Raji (cell line): ENCODE results near the gene CDH15.

Experiments
- POLR2A ChIP-seq: IDR thresholded peaks from 2 replicates; pipeline ENCODE4 v1.6.1; 2011; ENCODE audit warnings: low read depth, low read length, control low read depth; ENCODE audit not compliant: insufficient read depth

The CDH15 gene

DNA sequence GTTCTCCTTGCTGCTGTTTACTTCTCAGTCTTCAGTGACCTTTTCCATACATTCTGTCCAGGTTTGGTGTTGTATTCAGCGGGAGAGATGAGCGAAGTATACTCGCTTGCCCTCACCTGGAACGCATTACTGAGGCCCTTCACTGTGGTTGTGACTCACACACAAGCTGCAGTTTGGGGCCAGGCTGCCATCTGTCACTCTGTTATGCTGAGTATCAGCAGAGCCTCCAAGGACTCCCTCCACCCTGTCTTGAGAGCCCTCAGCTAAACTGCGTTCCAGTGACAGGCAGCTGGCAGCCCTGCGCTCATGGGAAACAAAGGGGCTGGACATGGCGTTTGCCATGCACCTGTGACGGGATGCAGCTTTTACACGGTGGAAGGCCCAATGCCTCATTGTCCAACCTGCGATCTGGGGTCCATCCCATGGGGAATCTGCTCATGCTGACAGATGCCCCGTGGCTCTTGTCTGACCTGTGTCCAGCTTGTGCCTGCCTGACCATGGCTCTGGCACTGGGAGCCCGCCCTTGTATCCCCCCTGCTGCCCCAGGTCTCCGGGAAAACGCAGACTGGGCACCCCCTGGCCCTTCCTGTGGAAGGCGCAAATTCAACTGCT lies 39.5 kb downstream of the CDH15 start:
- TF ChIP-seq POLR2A = no peak

GRCh38 chr16:89216315-89217137 lies 45.0 kb downstream of the CDH15 start:
- TF ChIP-seq POLR2A = 0 out of 2 replicates have a peak, but pooled peaks have one; percentile 22

DNA sequence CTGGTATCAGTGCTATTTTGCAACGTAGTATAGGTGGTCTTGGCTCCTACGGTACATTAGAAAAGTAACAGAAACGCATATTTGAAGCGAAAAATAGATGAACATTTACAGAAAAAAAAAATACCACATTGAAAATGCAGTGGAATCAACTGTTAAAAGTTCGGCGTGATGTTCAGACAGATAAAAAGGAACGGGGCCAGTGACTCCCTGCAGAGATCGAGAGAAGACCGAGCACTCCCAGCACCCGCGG lies 45.5 kb downstream of the CDH15 start:
- no peak for TF ChIP-seq POLR2A

DNA sequence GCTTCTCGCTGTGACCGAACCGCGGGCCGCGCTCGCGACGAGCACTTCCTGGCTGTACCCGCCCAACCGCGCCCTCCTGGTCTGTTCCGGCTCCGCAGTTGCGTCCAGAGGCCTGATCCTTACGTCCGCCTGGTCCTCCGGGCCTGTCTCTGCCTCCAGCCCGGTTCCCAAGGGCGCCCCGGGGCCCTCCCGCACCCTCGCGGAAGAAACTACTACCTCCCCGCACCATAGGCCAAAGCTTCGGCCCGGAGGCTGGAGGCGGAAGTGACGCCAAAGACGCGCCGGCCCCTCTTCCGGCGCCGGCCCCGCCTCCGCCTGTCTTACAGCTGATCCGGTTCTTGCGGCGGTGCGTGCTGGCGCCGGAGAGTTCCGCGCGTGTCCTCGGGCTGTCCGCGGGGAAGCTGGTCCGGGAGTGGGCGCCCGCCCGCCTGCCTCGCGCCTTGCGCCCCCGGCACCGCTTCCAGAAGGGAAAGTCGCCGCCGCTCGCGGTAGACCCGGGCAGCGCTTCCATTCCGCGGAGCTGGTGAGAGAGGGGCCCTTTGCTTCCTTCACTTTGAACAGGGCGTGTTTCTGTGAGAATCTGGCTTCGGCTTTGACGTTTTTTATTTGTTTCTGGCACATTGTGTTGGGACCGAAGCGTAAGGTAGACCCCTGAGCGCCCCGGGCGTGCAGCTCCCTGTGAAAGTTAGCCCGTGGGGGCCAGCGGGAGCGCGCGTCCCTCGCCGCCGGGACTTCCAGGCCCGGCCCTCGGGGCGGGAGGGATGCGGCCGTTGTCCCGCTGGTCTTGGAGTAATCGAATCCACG lies 46.0 kb downstream of the CDH15 start, which contains the start of gene ZNF778:
TSS of gene ZNF778 (plus strand) at position 316 of the 804 bp plus-strand sequence. CDS start 3,425 bp downstream, outside the sequence.
- peak; percentile 83 for TF ChIP-seq POLR2A

DNA sequence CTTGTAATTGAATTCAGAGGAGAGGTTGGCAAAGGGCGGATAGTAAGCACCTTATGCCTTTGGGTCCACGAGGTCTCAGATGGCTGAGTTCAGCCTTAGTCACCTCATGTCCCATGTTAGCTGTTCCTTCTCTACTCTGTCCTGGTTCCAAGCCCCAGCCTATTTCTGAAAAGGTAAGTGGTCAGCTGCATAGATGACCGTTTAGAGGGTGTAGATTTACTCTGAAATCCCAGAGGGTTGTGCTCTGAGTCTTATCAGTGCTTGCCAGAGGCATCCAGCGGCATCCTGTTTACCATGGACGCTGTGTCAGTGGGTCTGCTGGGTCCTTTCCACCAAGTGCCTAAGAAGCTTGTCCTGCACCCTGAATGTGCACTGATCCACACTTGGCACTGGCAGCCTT lies 47.8 kb downstream of the CDH15 start:
- TF ChIP-seq POLR2A = no peak

- TF ChIP-seq POLR2A = no peak
Observed at GRCh38 chr16:89221604-89222003, 50.1 kb downstream of the CDH15 start.

GRCh38 chr16:89222931-89223330 lies 51.4 kb downstream of the CDH15 start:
- TF ChIP-seq POLR2A = no peak

DNA sequence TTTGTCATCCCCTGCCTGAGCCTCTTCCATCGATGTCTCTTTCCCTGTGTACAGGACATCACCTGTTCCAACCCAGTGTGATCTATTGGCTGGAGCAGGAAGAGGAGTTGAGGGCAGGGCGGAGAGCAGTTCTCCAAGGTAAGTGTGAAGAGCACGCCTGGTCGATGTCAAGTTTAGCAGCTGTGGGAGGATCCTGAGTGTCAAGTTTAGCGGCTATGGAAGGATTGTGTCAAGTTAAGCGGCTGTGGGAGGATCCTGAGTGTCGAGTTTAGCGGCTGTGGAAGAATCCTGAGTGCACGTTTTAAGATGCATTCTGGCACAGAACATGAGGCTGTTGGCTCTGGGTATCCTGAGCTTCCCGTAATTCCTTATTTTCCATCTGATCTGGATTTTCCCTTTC lies 53.1 kb downstream of the CDH15 start:
- TF ChIP-seq POLR2A = no peak

- TF ChIP-seq POLR2A = no peak
Observed at GRCh38 chr16:89230255-89230654, 58.7 kb downstream of the CDH15 start.

DNA sequence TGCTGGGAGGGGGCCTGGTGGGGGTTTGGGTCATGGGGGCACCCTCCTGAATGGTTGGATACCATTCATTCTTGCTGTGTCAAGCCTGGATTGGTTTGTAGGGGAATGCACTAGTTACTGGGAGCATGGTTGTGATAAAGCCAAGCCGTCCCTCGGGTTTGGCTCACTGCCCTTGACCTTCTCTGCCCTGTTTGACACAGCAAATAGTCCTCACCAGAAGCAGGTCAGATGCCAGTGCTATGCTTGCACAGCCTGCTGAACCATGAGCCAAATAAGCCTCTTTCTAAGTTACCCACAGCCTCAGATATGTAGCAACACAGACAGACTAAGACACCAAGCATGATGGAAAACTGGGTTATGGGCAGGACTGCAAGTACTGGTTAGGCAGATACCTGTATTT lies 60.6 kb downstream of the CDH15 start:
- TF ChIP-seq POLR2A = no peak

GRCh38 chr16:89233678-89234490 lies 62.3 kb downstream of the CDH15 start:
- no peak for TF ChIP-seq POLR2A

GRCh38 chr16:89237733-89238132 lies 66.2 kb downstream of the CDH15 start:
- TF ChIP-seq POLR2A = no peak

- peak; percentile 99 for TF ChIP-seq POLR2A
Observed at GRCh38 chr16:89241187-89242007, 69.8 kb downstream of the CDH15 start.

DNA sequence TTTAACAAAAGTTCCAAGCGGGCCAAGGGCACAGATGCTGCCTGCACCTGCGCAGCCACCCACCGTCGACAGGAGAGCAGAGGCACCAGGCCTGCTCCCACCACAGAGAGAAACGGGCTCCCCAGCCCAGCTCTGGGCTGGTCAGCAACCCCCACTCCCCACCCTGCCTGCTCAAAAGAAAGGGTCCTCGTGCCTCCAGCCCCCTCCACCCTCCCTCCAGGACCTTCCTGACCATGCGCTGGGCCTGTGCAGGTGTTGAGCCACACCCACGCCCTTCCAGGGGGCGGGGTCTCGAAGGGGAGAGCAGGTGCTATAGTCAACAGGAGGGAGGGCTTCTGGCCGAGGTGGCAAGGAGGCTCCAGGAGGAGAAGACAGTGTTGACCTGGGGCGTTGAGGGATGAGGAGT lies 71.2 kb downstream of the CDH15 start:
- TF ChIP-seq POLR2A = no peak
